ENCODE data around the gene CRTAC1. TPM values are rescaled to one million over a fixed set of nuclear protein-coding genes. Genes with fewer than 3 reads are reported as not detected.
"Not testable (repeated sequence)": the region's sequence is repeated elsewhere in the genome, so short reads cannot be mapped to it uniquely, and the experiment has no call there.

CRTAC1 gene
- total and polyA plus RNA-seq, 11 donors, result 0.38 to 8.6 (median 1.7) TPM

GRCh38 chr10:97843281-97843671 is 187.1 kb downstream of the CRTAC1 start:
- Histone ChIP-seq H3K4me1 (peaks cover 0 to 11% (median 3%) of the 10 kb centered on the region in 12 donors), H3K27me3 (peaks cover 0 to 14% (median 0%) of the 10 kb centered on the region in 9 donors), H3K36me3 (no peaks in the 10 kb centered on the region), H3K4me3 (no peak overlapping the region), H3K9me3 (no peaks in the 10 kb centered on the region), H3K27ac (no peak overlapping the region)
- intact Hi-C loops (cut with DNase I), result no loop called here
- ATAC-seq (no peak), DNase-seq (no peak)
- WGBS, 4 donors, result 22 to 35% (median 29%) methylated on average over 2 of the region's 2 CpGs
- no peak for TF ChIP-seq CTCF (IDR thresholded peaks at IDR 0.05)
- TF ChIP-seq POLR2A (IDR thresholded peaks at IDR 0.05), result no peak

- DNase-seq (no peak), ATAC-seq (no peak)
- intact Hi-C loops (cut with DNase I), result no loop called here
- TF ChIP-seq CTCF (IDR thresholded peaks at IDR 0.05) (no peak), POLR2A (IDR thresholded peaks at IDR 0.05) (no peak)
- H3K36me3 ChIP-seq, result no peaks in the 10 kb centered on the region
- peaks cover 0 to 11% (median 3%) of the 10 kb centered on the region in 12 donors for H3K4me1 ChIP-seq
- no peaks in the 10 kb centered on the region for H3K9me3 ChIP-seq
- peaks cover 0 to 10% (median 0%) of the 10 kb centered on the region in 9 donors for H3K27me3 ChIP-seq
- H3K27ac ChIP-seq, result no peak overlapping the region
- 51 to 65% (median 60%) methylated on average over 7 of the region's 7 CpGs for WGBS, 4 donors
- no peak overlapping the region for H3K4me3 ChIP-seq
These were observed 187.7 kb downstream of the CRTAC1 start for GRCh38 chr10:97842656-97843280.

- Histone ChIP-seq H3K4me1 (peaks cover 0 to 11% (median 3%) of the 10 kb centered on the region in 12 donors), H3K27me3 (peaks cover 0 to 10% (median 0%) of the 10 kb centered on the region in 9 donors)
- 31 to 39% (median 35%) methylated on average over 1 to 3 of the region's 3 CpGs for WGBS, 4 donors
- H3K27ac ChIP-seq; H3K4me3 ChIP-seq; ATAC-seq; H3K9me3 ChIP-seq; intact Hi-C loops (cut with DNase I); H3K36me3 ChIP-seq; DNase-seq: not testable (repeated sequence)
These were observed 188.3 kb downstream of the CRTAC1 start for GRCh38 chr10:97842114-97842513.

GRCh38 chr10:97841166-97841565 is 189.3 kb downstream of the CRTAC1 start:
- WGBS, 4 donors, result 85 to 94% (median 93%) methylated on average over 2 to 16 of the region's 22 CpGs
- H3K27ac ChIP-seq; ATAC-seq; H3K9me3 ChIP-seq; DNase-seq; H3K27me3 ChIP-seq; intact Hi-C loops (cut with DNase I); H3K4me3 ChIP-seq; H3K36me3 ChIP-seq: not testable (repeated sequence)
- H3K4me1 ChIP-seq, result peaks cover 0 to 11% (median 3%) of the 10 kb centered on the region in 12 donors

- Histone ChIP-seq H3K27me3 (peaks cover 0 to 6% (median 0%) of the 10 kb centered on the region in 9 donors), H3K36me3 (no peaks in the 10 kb centered on the region), H3K4me3 (no peak overlapping the region), H3K27ac (no peak overlapping the region), H3K9me3 (no peaks in the 10 kb centered on the region), H3K4me1 (peaks cover 0 to 11% (median 3%) of the 10 kb centered on the region in 12 donors)
- intact Hi-C loops (cut with DNase I), result no loop called here
- WGBS, 4 donors, result 80 to 96% (median 91%) methylated on average over 1 to 3 of the region's 3 CpGs
- DNase-seq, result no peak
- no peak for TF ChIP-seq CTCF (IDR thresholded peaks at IDR 0.05)
- TF ChIP-seq POLR2A (IDR thresholded peaks at IDR 0.05), result no peak
- no peak for ATAC-seq
These were observed 192.3 kb downstream of the CRTAC1 start for GRCh38 chr10:97838091-97838490.

Measured in heart left ventricle (tissue), 16 donors.